Fibroblast of skin of right biceps (primary cell): Measurements from ENCODE around the gene TCAP.

Experiments used
- DNase-seq: peaks from one replicate; pipeline ENCODE4 v3.0.0-alpha.2; 2013

The TCAP gene

DNA sequence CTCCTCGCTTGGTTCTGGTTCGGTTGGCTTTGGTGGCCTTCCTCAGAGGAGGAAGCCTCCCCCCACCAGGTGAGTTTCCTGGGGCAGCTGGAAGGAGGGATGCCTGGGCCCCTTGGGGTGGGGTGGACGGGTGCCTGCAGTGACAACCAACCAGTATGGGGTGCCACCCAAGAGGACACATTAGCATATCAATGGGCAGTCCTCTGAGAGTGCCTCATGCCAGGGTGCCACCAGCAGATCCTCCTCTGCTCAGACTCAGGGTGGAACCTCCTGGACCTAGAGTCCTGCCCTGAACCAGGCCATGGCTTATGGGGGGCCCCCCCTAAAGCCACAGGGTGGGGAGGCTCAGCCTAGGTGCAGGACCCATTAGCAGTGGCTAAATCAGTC lies 35.7 kb upstream of the TCAP start:
- no peak for DNase-seq

DNA sequence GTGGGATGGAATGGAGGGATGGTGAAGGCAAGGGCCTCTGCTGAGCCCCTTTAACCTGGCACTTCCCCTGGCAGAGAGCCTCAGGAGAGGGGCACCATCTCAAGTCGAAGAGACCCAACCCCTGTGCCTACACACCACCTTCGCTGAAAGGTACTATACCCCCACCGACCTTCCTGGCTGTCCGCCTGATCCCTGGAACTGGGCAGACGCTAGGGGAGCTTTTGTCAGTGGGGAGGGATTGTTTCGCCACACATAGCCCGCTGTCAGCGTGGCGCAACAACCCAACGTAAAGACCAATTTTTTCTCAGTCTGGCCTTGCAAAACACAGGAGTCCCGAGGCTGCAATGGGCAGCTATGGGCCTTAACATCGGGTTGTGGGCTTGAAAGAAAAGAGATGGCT lies 35.3 kb upstream of the TCAP start:
- DNase-seq = no peak

DNA sequence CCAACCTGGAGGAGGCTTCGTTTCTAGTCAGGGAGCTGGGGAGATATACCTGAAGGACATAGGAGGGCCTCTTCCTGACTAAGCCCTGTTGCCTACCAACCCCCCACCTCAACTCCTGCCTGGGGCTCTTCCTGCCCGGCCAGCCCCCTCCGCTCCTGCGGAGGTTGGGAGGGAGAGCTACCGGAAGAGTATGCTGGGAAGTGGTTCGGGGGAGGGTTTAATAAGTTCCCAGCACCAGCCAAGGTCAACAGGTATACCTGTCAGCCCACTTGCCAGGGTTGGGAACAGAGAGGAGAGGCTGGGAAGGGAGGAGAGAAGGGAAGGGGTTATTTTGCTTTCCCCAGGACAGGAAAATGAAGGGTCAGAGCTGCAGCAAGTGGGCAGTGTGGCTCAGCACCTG lies 33.7 kb upstream of the TCAP start:
- no peak for DNase-seq

DNA sequence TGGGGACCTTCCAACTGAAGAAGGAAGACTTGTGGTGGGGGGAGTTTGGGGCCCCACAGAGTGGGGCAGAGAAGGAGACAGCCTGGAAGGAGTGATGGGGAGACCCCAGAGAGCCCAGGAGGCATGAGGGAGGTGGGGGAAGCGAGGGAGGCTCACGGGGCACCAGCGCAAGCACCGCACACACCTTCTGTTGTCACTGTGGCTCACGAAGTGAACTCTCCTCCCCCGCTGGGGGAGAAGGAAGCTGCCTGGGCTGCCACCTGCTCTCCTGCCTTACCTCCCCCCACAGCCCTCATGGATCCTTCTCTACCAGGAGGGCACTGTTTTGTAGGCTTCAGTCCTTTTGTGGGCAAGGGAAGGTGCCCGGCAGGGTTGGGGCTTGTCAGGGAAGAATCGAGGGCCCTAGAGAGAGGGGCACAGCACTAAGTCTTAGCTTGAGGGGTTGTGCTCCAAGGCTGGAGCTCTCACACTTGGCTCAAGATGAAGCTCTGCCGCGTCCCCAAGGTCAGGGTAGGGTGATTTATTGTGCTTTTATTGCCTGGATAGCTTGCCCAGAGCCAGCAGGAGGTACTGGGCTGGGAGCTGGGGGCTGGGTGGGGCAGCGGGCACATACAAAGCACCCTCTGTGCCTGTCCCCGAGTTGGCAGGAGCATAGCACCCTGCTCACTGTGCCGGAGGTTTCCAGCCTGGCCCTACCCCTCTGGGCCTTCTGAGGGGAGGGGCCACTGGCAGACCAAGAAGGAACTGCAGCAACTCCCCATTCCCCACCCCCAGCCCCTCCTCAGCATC lies 32.8 kb upstream of the TCAP start:
- DNase-seq = no peak

DNA sequence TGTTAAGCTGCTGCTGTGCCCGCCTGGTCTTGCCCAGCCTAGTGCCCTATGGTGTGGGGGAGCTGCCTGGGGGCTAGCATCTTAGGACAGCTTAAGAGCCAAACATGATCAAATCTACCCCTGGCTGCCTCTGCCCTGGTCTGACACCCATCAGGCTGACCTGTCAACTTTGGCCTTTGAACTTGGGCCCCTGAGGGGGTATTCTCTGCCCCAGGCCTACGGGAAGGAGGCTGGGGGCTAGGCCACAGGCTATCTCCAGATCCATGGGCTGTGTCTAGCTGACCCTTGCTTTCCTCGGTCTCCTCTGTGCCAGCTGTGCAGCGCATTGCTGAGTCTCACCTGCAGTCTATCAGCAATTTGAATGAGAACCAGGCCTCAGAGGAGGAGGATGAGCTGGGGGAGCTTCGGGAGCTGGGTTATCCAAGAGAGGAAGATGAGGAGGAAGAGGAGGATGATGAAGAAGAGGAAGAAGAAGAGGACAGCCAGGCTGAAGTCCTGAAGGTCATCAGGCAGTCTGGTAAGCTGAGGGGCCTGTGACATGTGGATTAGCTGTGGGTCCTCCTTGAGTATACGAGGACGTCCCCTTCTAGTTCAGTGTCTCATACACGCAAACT lies 31.5 kb upstream of the TCAP start:
- DNase-seq = no peak

DNA sequence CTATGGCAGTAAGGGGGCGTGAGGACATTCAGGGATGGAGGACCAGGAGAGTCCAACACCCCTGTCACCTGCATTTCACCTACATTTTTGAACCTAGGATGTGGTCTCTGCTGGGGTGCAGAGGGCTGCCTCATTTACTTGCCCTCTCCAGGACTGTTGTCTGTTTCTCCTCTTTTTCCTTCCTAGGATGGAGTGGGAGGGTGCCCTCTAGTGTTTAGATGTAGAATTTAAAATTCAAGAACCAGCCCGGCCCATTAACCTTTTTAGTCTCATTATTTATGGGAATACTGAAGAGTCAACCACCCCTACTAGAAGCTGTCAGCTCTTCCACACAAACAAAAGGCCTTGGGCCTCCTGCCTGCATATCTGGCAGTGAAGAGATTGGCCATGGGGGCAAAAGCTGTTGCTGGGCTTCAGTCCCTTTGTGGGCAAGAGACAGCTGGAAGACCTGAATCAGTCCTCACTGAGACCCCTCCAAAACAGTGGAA lies 30.7 kb upstream of the TCAP start:
- peak; percentile 38 for DNase-seq

DNA sequence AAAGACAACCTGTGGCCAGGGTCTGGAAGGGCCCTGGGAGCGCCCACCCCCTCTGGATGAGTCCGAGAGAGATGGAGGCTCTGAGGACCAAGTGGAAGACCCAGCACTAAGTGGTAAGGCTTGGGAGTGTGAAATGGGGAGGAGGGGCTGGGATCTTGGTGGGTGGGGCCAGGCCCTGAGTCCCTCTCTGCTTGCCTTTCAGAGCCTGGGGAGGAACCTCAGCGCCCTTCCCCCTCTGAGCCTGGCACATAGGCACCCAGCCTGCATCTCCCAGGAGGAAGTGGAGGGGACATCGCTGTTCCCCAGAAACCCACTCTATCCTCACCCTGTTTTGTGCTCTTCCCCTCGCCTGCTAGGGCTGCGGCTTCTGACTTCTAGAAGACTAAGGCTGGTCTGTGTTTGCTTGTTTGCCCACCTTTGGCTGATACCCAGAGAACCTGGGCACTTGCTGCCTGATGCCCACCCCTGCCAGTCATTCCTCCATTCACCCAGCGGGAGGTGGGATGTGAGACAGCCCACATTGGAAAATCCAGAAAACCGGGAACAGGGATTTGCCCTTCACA lies 29.5 kb upstream of the TCAP start:
- no peak for DNase-seq

DNA sequence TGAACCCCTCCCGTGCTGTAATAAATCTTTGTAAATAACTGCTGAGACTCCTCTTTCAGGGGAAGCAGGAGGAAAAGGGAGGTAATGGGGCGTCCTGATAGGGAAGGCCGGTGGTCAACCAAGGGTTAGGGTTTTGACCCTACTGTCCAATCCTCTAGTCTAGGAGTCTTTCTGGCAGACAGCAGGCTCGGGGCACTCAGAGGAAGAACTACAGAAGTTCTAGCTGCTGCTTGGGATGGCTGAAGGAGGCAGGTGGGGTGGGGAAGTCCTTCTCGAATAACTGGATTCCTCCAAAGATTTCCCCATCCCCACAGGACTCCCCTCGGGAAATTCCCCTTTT lies 28.6 kb upstream of the TCAP start:
- no peak for DNase-seq

DNA sequence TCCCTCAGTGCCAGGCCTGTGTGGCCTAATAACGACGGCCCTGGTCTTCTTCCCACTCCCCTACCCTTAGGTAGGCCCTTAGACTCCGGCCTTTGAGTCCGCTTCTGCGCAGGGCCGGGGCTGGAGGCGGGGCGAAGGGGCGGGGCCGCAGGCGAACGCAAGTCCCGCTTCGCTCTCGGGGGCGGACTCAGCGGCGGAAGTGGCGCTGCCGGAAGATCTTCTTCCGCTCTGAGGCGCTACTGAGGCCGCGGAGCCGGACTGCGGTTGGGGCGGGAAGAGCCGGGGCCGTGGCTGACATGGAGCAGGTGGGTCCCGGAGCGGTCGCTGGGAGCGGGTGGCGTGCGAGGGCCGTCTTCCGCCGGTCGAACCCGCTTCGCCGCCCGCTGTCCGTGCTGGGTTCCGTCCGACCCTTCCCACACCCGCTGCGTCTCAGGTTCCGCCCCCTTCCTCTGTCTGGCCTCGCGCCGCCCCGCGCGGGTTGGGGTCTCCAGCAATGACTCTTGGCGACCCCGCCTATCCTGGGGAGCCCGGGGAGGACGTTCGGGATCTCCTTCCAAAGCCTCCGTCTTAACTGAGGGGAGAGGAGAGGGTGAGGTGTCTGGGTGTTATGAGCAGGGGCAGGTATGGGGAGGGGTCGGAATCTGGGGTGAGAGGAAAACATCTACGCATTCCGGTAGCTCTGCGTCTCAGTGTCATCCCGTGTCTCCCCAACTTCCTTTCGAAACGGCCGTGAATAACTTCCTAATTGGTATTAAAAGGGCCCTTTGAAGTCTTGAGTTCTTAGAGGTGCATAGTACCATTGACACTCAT lies 28.0 kb upstream of the TCAP start, which contains the start of gene STARD3:
Gene STARD3, plus strand, starts transcription at position 218 of the 810 bp plus-strand sequence. CDS start 16,388 bp downstream, outside the sequence.
- DNase-seq = peak; percentile 85

DNA sequence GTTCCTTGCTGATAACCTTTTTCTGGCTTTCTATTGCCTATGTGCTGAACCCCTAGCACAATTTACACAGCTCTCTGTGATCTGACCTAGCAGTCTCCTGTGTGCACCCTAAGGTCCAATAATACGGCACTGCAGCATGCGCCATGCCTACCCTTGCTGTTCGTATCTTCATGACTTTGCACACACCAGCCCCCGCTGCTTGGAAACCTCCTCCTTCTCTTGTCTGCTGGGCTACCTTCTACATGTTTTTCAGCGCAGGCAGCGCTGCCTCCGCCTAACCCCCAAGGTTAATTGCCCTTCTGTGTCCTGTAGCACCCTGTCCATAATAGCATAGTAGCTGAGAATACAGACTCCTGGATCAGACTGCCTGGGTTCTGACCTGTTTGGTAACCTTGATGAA lies 26.8 kb upstream of the TCAP start:
- DNase-seq = no peak

DNA sequence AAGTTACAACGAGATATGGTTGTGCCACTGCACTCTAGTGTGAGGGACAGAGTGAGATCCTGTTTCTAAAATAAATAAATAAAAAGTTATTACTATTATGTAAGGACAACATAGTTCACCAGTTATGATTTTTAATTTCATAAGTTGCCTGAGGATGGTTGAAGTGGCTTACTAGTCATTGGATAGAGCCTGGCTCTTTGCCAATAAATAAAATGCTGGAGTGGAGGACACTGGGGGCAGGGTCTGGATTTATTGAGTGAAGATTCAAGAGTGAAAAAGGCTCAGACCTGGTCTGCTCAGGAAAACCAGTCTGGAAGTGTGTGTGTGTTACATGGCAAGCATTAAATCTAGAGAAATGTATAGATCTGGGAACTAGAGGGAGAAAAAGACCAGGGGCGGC lies 26.1 kb upstream of the TCAP start:
- DNase-seq = no peak

DNA sequence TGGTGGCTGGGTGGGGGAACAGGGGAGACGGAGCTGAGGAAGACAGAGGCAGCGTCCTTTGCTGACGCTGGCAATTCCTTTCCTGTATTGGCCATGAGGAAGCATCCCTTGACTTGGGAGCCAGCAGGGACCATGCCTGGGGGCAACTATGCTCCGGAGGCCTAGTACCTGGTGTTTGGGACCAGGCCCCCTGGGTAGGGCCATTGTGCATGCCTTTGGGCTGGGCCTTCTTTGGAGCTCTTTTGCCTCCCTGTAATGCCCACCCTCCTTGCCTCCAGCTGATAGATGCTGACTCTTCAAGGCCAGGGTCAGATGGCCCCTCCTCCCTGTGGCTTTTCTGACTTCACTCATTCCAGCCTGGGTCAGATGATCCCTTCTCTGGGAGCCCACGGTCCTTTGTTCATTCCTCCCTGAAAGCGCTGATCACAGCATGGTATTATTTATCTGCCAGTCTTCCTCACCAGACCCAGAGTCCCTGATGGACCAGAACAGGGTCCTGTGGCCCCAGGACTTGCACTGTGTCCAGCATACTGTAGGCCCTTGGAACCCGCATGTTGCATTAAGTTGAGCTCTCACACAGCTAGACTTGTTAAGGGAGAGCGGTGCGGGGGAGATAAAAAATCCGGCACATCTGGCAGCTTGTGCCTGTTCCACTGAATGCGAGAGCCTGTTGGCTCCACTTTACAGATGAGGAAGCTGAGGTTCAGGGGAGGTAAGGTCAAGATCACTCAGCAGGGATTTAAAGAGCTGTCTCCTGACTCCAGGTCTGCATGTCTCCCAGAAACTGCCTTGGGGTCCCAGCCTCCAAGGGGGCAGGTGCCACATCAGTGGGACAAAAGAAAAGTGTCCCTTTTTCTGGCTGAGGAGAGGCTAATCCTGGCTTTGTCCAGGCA lies 25.3 kb upstream of the TCAP start:
- no peak for DNase-seq

DNA sequence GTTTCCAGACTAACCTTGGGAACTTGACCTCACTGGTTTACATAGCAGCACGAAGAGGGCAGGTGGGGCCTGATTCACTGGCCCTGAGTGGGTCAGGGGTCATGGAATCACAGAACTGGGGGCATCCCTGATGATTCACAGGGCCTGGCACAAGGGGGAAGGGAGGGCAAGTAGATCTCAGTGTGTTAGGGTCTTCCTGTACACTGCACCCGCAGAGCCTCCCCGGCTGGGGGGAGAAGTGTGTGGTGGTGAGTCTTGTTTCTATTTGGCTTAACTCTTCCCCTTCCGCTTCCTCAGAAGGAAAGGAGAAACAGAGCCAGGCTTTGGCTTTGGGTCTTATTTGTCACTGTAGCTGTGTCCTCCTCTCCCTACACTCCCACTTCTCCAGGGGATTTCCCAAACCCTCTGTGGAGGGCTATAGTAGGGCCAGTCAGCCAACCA lies 24.5 kb upstream of the TCAP start:
- no peak for DNase-seq

DNA sequence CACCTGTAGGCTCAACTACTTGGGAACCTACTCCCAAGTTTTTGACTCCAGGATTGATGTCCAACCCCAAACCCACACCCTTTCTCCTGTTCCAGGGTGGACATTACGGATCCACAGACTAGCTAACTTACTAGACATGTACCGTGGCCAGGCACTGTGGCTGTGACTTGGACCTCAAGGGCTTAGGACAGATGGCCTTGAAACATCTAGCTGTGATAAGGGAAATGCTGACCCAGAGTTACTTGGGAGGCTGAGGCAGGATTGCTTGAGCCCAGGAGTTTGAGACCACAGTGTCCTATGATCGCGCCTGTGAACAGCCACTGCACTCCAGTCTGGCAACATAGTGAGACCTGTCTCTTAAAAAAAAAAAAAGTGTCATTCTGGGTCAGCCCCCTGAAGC lies 24.1 kb upstream of the TCAP start:
- DNase-seq = no peak

DNA sequence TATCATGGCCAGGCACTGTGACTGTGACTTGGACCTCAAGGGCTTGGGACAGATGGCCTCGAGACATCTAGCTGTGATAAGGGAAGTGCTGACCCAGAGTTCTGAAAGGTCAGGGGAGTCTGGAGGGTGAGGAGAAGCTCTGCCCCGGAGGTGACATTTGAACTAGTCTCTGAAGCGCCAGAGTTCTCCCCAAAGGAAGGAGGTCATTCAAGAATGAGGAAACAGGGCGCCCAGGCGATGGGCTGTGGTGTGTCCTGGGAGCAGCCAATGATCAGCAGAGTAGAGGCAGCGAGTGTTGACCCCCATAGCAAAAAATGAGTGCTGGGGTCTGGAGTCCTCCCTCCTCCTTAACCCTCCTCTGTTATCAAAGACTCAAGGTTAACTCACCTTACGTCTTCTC lies 23.3 kb upstream of the TCAP start:
- no peak for DNase-seq

DNA sequence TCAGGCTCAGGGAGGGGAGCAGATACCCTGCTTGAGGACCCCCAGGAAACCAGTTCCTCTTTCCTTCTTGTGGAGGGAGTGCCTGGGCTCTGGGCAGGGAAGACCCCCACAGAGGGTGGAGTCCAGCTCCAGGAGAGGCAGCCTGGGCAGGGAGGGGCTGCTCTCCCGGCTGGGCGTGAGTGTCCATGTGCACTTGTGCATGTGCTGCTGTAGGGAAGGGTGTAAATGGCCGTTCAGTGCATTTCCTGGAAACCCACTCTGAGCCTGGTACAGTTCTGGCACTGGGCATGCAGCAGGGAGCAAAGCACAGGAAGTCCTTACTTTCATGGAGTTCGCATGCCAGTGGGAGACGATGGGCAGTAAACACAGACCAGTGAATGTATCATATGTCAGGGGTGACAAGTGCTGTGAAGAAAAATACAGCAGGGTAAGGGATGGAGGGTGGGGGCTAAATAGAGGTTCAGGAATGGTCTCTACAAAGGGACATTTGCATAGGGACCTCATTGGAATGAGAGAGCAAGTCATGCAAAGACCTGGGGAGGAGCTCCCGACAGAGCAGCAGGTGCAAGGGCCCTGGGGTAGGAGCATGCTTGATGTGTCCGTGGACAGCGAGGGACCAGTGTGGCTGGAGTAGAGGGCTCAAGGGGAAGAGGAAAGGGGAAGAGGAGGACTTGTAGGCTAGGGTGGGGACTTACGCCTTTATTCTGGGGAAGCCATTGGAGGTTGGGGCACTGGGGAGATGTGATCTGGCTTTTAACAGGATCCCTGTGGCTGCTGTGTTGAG lies 22.7 kb upstream of the TCAP start:
- no peak for DNase-seq

DNA sequence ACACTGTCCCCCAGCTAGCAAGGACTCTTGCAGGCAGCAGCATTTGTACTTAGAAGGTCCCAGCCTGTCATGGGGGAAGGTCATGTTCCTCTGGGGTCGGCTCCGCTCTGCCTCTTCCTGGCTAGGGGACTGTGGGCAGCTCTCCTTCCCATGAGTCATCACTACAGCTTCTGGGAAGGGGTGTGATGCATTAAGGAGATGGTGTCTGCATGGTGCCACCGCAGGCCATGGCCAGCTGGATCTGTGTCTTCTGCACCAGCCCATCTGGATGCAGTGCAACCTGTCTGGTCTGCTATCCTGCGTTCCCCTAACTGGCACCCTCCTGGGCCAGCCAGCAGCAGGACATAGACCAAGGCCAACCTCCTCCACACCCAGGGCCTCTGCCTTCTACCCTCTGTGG lies 21.9 kb upstream of the TCAP start:
- DNase-seq = peak; percentile 41

DNA sequence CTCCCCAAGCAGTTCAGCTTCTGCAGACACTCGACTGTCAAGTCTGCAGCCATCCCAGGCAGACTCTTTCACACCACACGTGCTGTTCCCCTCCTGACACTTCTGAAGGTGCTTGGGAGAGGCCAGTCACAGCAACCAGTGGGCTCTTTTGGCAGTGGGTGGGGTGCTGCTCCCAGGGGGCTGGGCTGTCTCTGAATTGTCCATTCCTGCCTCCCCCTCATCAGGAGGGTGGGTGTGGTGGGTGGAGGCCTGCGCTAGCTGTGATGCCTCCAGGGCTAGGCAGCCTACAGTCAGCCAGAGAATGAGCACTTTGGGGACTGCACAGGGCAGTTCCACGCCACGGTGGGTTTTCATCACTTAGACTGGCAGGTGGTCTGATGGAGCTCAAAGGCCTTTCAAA lies 17.9 kb upstream of the TCAP start:
- DNase-seq = no peak

DNA sequence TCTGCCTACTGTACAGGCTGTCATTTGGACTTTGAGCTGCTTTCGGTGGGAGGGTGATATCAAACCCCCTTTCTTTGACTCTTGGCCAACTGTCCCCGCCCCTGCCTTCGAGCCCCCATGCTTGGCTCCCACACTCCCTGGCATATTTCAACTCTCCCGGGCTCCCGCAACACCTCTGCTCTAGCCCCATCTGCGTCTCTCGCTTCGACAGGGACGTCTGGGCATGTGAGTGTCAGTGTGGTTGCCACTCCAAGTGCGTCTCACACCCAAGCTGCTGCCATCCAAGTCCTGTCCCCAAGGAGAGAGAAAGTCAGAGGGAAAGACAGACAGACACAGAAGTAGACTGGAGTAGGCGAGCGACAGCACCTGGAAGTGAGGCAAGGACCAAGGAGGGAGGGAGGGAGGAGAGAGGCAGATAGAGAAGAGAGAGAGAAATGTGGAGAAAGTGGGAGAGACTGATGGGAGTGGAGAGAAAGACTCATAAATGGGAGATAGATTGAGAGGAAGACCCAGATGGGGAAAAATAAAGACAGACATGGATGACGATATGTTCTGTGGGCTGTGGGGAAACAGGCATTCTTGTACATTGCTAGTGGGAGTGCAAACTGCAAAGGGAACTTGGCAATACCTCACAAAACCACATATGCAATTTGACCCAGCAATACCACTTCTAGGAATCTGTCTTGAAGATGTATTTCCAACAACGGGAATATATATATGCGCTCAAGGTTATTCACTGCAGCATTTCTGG lies 16.4 kb upstream of the TCAP start:
- DNase-seq = peak; percentile 67

DNA sequence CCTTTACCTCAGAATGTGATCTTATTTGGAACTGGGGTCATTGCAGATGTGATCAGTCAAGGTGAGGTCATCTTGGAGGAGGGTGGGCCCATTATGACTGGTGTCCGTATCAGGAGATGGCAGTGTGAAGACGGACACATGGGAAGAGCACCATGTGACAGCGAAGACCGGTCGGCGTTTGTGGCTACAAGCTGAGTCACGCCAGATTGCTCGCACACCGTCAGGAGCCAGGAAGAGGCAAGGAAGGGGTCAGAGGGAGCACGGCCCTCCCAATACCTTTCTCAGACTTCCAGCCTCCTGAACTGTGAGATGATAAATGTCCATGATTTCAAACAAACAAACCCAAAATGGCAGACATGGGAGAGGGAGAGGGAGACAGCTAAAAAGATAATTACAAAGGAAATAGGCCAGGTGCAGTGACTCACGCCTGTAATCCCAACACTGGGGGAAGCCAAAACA lies 15.0 kb upstream of the TCAP start:
- no peak for DNase-seq
